NT2/D1 (cell line): Measurements from ENCODE around the gene BMPR1B.
A peak's percentile ranks its signal among the peaks of the same experiment; 100 is the strongest.

ENCODE experiments used
- DNase-seq: peaks from one replicate; pipeline ENCODE4 v3.0.0-alpha.2; 2011; ENCODE audit warnings: low read depth, low spot score
- H3K27me3 ChIP-seq: 2 replicates; pipeline ENCODE4 v1.6.0; 2011; ENCODE audit warnings: mild to moderate bottlenecking; ENCODE audit not compliant: insufficient read length, insufficient read depth
- H3K36me3 ChIP-seq: 2 replicates; pipeline ENCODE4 v1.6.1; 2011; ENCODE audit warnings: mild to moderate bottlenecking, low read length, mixed read lengths; ENCODE audit not compliant: insufficient read depth, insufficient read length
- H3K4me1 ChIP-seq: 2 replicates; pipeline ENCODE4 v1.5.1; 2011; ENCODE audit not compliant: insufficient read depth, insufficient read length
- H3K4me3 ChIP-seq: 2 replicates; pipeline ENCODE4 v1.5.1; 2011; ENCODE audit warnings: low read depth; ENCODE audit not compliant: insufficient read length
- H3K9ac ChIP-seq: 2 replicates; pipeline ENCODE4 v1.6.0; 2011; ENCODE audit warnings: low read depth; ENCODE audit not compliant: insufficient read length
- H3K9me3 ChIP-seq: 2 replicates; pipeline ENCODE4 v1.5.1; 2011; ENCODE audit warnings: mild to moderate bottlenecking, low read length; ENCODE audit not compliant: insufficient read depth
- SUZ12 ChIP-seq: IDR thresholded peaks from 2 replicates; pipeline ENCODE4 v1.6.1; 2011; ENCODE audit not compliant: insufficient read length, insufficient read depth; ENCODE audit errors: extremely low read depth
- YY1 ChIP-seq: IDR thresholded peaks from 2 replicates; pipeline ENCODE4 v1.6.1; 2011; ENCODE audit not compliant: insufficient read length, insufficient read depth
- ZNF274 ChIP-seq: IDR thresholded peaks from 2 replicates; pipeline ENCODE4 v1.6.1; 2011; ENCODE audit warnings: mild to moderate bottlenecking, low read depth, low read length

BMPR1B gene

DNA sequence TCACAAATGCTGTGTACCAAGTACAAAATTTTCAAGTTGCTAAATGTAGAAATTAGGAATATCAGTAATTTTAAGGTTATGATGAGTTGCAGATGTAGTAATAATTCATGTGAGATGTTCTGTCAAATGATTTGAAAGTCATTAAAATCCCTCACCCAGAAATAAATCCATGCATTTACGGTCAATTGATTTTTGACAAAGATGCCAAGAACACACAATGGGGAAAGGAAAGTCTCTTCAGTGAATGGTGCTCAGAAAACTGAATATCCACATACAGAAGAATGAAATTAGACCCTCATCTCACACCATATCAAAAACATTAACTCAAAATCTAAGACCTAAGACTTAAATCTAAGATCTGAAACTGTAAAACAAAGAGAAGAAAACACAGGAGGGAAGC lies 12.9 kb upstream of the BMPR1B start:
- no peaks in the 10 kb centered on the region for H3K9me3 ChIP-seq
- H3K4me3 ChIP-seq, result no peak overlapping the region
- H3K27me3 ChIP-seq, result no peaks in the 10 kb centered on the region
- TF ChIP-seq ZNF274 (no peak), SUZ12 (no peak), YY1 (no peak)
- no peaks in the 10 kb centered on the region for H3K36me3 ChIP-seq
- DNase-seq, result no peak
- H3K9ac ChIP-seq, result no peak overlapping the region
- no peaks in the 10 kb centered on the region for H3K4me1 ChIP-seq

- no peaks in the 10 kb centered on the region for H3K27me3 ChIP-seq
- TF ChIP-seq YY1, result no peak
- no peak for TF ChIP-seq SUZ12
- no peak for TF ChIP-seq ZNF274
- DNase-seq, result no peak
- no peak overlapping the region for H3K4me3 ChIP-seq
- H3K36me3 ChIP-seq, result no peaks in the 10 kb centered on the region
- H3K4me1 ChIP-seq, result no peaks in the 10 kb centered on the region
- H3K9me3 ChIP-seq, result no peaks in the 10 kb centered on the region
- H3K9ac ChIP-seq, result no peak overlapping the region
Observed at GRCh38 chr4:94746746-94747145, 11.0 kb upstream of the BMPR1B start.

- no peaks in the 10 kb centered on the region for H3K9me3 ChIP-seq
- H3K4me3 ChIP-seq, result peak overlapping the region; percentile 46
- no peaks in the 10 kb centered on the region for H3K36me3 ChIP-seq
- peaks cover 43% of the 10 kb centered on the region for H3K27me3 ChIP-seq
- no peaks in the 10 kb centered on the region for H3K4me1 ChIP-seq
- no peak for TF ChIP-seq YY1
- TF ChIP-seq ZNF274, result no peak
- no peak for TF ChIP-seq SUZ12
- no peak for DNase-seq
- peak overlapping the region; percentile 75 for H3K9ac ChIP-seq
Observed at GRCh38 chr4:94758141-94758699, 465 bp downstream of the BMPR1B start.

GRCh38 chr4:94758700-94759399 lies 1.1 kb downstream of the BMPR1B start:
- Histone ChIP-seq H3K36me3 (no peaks in the 10 kb centered on the region), H3K9ac (peak overlapping the region; percentile 75), H3K9me3 (no peaks in the 10 kb centered on the region), H3K27me3 (peaks cover 43% of the 10 kb centered on the region), H3K4me1 (no peaks in the 10 kb centered on the region), H3K4me3 (peak overlapping the region; percentile 46)
- no peak for DNase-seq
- TF ChIP-seq SUZ12 (no peak), ZNF274 (no peak), YY1 (no peak)

- Histone ChIP-seq H3K36me3 (no peaks in the 10 kb centered on the region), H3K27me3 (peaks cover 38% of the 10 kb centered on the region), H3K4me1 (no peaks in the 10 kb centered on the region), H3K9ac (no peak overlapping the region), H3K4me3 (no peak overlapping the region), H3K9me3 (no peaks in the 10 kb centered on the region)
- DNase-seq, result no peak
- TF ChIP-seq YY1 (no peak), SUZ12 (no peak), ZNF274 (no peak)
Observed at GRCh38 chr4:94759767-94760211, 2.0 kb downstream of the BMPR1B start.

DNA sequence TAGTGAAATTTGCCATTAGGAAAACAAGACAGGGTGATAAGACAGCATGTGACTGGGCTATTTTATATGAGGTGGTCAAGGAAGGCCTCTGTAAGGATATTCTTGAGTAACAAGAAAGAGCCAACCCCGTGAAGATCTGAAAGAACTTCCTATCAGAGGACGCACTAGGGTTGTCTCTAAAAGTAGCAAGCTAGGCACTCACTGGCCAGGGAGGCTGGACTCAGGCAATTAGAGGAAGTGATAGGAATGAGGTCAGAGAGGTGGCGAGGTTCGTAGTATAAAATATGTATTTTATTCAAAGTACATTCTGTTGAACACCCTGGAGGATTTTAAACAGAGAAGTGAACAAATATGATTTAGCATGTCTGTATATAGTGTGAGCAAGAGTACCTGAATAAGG lies 4.6 kb downstream of the BMPR1B start:
- H3K4me1 ChIP-seq, result no peaks in the 10 kb centered on the region
- no peaks in the 10 kb centered on the region for H3K9me3 ChIP-seq
- H3K9ac ChIP-seq, result no peak overlapping the region
- no peaks in the 10 kb centered on the region for H3K36me3 ChIP-seq
- no peak for TF ChIP-seq SUZ12
- no peak for TF ChIP-seq YY1
- TF ChIP-seq ZNF274, result no peak
- no peak overlapping the region for H3K4me3 ChIP-seq
- peaks cover 20% of the 10 kb centered on the region for H3K27me3 ChIP-seq
- DNase-seq, result no peak

- TF ChIP-seq YY1 (no peak), ZNF274 (no peak), SUZ12 (no peak)
- Histone ChIP-seq H3K36me3 (no peaks in the 10 kb centered on the region), H3K27me3 (peaks cover 20% of the 10 kb centered on the region), H3K4me1 (no peaks in the 10 kb centered on the region), H3K9me3 (no peaks in the 10 kb centered on the region), H3K4me3 (no peak overlapping the region), H3K9ac (no peak overlapping the region)
- DNase-seq, result no peak
Observed at GRCh38 chr4:94763005-94763404, 5.2 kb downstream of the BMPR1B start.
